NCI-H2196 (cell line): ENCODE results near the gene DHX9.

Experiments used
- DNase-seq: peaks from one replicate; lab custom pipeline; 2025; ENCODE audit not compliant: unreplicated experiment; lab: John Stamatoyannopoulos, UW

The DHX9 gene

GRCh38 chr1:182839209-182840066 lies at the start of gene DHX9:
DHX9 (plus strand) TSS chr1:182839347; CDS start chr1:182842567, 3,220 bp downstream.
- peak; percentile 93 for DNase-seq

DNA sequence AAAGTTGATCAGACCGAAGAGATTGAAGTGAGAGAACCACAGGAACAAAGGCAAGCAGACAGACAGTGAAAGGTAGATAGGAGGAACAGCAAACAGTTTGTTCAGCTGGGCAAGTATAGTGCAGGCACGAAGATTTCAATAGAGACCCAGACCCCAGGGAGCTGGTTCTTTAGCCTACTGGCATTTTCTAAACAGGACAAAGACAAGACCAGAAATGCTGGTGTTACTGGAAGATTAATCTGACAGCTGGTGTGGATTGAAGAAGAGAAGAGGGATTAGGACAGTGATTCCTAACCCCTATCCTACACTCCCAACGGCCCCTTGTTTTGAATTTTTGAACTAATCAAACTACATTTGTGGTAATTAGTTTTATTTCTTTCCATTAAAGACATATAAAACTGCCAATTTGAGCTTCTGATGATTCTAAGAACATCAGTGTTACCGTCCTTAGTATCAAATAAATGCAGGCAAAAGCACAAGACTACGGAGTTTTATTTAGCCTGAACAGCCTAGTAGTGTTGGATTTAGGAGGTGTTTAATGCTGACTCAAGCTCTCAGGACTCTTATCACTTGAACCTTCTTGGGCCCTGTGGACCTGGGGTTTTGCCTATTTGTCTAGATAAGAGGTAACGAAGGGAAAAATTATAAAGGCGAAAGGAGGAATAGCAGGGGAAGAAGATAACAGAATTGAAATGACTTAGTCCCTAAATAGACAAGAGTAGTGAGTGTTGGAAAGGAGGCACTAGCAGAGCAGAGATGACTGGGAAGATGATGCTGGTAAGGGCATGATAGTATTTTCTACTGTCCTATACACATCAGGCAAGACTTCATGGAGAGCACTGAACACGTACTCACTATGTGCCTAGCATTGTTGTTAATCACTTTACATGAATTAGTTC lies 47.6 kb upstream of the DHX9 start:
- DNase-seq = no peak

DNA sequence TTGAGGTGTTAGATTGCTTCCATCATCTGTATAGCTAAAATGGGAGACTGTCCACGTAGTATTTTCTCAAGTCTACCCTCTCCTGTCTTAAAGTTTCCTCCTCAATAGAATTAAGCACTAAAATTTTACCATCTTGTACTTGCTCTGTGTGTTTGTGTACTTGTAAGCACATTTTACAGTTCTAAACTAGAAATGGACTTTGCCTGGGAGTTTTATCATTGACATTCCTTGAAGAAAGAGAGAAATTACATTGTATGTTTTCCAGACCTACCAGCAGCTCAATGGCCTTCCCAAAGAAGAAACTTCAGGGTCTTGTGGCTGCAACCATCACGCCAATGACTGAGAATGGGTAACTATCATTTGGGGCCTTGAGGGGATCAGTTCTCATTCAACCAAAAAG lies 45.1 kb upstream of the DHX9 start:
- no peak for DNase-seq

- DNase-seq = no peak
These were observed 44.4 kb upstream of the DHX9 start for GRCh38 chr1:182794676-182795201.

DNA sequence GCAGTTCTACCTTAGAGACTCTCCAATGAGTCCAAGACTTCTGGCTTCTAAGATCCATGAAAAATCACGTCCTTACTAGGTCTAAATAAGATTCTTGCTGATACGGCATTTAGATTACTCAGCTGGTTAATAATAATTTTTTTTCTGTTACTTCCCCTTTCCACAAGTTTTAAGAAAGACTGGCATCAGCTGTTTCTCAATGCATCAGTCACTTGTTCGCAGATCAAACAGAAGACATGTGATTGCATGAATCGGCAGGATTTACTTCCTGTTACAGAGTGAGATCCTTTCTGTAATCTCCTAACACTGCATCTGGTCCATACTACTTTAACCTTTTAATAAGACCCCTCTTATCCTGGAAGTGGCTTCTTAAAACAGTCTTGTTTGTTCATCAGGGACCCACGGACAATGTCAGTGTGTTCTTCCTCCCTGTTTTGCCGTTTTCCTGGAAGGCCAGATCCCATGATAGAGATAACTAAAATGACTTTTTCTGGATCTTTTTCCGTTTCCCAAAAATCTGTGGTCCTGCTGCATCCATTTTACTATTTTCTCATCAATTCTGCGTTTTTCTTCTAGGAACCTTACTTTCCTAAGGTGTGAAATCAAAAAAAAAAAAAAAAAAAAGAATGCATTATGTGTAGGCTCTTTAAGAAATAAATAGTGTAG lies 43.5 kb upstream of the DHX9 start:
- peak; percentile 15 for DNase-seq

GRCh38 chr1:182802006-182802803 lies 36.9 kb upstream of the DHX9 start:
- no peak for DNase-seq

DNA sequence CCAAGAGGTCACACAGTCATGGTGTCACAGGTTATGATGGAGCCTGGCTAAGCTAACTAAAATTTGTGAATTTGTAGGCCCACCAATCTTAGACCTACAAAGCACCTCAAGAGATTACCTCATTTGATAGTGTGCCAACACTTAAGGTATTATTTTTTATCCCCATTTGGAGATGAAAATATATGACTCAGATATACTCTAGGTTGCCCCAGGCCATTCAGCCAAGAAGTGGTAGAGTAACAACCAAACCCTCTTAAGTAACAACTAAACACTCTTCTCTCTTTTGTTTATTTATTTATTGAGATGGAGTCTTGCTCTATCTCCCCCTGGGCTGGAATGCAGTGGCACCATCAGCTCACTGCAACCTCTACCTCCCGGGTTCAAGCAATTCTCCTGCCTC lies 35.3 kb upstream of the DHX9 start:
- no peak for DNase-seq

- DNase-seq = no peak
These were observed 33.0 kb upstream of the DHX9 start for GRCh38 chr1:182806015-182806678.

DNA sequence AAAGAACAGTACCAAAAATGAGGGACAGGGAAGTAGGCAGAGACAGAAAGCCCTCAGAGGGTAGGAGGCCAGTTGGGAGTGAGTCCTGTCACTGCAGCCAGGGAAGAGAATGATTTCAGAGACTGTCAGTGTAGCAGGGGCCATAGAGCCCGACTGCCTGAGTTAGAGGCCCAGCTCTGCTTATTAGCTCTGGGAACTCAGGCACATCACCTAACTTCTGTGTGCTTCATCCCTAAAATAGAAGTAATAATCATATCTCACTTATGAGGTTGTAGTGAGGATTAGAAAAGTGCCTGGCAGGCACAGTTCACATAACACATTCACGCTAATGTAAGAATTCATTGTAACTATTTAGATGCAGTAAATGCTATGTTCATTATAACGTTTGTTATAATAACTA lies 31.2 kb upstream of the DHX9 start:
- DNase-seq = no peak

DNA sequence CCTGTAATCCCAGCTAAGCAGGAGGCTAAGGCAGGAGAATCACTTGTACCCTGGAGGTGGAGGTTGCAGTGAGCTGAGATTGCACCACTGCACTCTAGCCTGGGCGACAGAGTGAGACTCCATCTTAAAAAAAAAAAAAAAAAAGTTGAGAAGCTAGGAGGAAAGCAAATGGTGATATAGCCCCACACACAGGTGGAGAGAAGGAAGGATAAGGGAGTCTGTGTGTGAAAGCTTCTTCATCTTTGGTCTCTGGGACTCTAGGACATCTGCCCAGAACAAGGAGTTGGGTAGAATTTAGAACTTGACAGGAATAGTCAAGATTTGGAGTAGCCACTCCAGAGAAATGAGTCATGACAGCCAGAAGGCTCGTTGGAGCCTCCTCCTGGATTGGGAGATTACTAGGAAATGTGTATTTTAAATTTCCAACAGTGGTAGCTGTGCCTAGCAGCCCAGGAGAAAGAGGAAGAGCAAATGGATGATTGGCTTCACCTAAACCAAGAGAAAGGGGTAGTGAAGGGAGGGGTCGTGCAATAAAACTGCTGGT lies 29.7 kb upstream of the DHX9 start:
- DNase-seq = no peak

DNA sequence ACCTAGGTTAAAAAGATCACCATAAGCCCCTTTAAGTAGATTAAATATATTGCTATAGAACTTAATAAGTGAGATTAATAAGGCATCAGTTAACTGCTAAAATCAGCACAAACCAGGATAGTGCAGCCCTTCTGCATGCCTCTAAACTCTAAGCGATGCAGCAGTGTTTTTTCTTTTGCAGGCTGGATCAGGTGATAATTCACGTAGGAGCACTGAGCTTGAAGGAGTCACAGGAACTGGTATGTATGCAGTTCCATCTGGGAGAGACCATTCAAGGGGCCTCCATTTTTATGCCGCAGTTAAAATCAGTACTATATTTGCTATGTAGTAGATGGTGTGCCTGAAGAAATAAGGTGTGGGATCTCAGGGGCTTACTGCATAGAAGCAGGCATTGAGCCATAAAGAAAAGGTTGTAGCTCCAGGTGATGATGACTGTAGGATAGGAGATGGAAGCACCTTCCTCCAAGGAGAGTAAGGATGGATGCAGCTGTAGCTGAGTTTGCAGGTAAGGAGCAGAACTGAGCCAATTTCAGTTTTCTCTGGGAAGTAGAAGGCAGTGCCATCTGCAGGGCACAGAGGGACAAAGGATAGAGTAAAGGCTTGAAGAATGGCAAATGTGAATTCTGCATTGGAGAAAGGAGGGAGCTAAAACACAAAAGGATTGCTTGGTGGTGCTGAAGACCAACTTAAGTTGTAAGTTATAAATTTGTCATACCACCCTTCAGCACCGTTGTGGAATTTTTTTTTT lies 27.0 kb upstream of the DHX9 start:
- DNase-seq = no peak

DNA sequence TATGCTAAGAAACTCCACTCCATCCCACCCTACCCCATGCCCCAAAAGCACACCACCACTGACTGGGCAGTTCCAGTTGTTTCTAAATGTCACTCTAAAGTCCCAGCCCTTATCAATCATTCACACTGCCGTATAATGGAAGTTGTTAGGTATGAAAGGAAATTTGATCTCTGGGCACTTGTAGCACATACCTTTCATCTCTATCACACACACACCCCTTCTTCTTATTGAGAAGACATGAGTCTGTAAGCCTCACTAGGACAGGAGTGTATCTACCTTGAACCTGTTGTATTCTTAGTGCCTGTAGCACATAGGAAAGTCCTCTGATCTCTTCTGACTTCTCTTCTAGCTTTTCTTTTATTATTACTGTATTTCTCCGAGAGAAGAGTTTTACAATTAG lies 22.3 kb upstream of the DHX9 start:
- DNase-seq = no peak

GRCh38 chr1:182817802-182818201 lies 21.3 kb upstream of the DHX9 start:
- no peak for DNase-seq

DNA sequence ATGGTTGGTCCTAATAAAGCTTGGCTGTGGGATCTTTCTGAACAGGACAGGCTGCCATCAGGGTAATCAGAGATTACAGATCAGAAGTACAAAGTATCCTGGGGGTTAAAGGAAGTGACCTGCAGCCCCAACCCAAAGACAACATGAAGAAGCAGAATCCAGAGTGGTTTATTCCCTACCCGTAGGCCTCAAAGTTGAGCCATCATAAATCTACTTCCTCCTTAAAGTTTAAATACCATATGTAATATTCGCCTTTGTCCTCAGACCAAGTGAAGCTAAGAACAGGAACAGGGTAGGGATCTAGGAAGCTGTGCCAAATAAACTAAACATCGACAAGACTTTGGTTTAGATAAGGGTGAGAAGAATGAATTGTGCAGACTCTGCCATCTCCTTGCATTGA lies 15.9 kb upstream of the DHX9 start:
- no peak for DNase-seq

GRCh38 chr1:182826892-182827291 lies 12.3 kb upstream of the DHX9 start:
- DNase-seq = no peak

DNA sequence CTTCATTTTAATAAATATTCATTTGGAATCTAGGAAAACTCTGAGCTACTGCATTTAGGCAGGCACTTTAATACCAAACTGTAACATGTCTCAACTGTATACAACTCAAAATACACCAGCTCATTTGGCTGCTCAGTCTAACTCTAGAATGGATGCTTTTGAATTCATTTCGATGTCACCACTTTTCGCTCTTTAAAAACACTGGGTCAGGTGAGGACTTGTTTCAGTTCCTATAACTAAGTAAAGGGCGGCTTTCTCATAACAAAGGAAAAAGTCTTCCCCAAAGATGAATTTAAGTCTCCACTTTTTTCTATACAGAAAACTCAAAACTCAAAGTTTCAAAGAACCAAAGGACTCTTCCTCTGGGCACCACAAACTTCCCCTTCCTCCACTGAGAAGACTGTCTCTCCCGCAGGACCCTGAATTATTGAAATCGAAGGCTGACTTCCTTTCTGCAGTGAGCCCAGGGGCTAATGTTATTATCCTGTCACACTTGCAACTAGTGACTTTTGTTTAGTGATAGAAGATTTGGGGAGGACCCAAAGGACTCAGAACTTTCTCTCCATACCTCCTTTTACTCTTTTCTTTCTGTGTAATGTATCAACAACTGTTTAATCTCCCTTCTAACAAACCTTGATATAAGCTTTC lies 9.7 kb upstream of the DHX9 start:
- DNase-seq = no peak

- no peak for DNase-seq
These were observed 5.9 kb upstream of the DHX9 start for GRCh38 chr1:182833271-182833670.

DNA sequence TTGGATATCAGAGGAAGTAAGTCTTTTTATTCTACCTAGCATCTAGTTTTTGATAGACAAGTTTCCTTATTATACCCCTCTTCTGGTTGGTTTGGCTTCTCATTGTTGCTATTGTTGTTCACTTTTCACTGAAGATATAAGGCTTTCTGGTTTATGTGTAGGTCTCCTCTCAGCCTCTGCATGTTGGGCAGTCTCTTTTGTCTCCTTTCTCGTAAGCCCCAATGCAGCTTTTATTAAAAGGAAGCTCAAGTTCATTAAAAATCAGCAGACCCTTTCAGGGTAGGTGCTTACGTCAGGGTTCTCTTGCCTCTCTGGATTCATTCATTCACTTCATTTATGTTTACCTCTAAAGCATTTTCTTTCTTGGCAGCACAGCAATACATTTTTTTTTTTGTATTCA lies 4.8 kb upstream of the DHX9 start:
- DNase-seq = no peak
